Panc1 (cell line): ENCODE data around the gene EFNA5. TPM values are rescaled to one million over a fixed set of nuclear protein-coding genes. Genes with fewer than 3 reads are reported as not detected.

Experiments
- ATAC-seq: fragments of 200-7000 bp; cut with Tn5 transposase; 2 replicates; pipeline ENCODE4 v1.9.1; 2020; ENCODE audit warnings: mild to moderate bottlenecking, moderate library complexity
- BruUV-seq: library from RNA; stranded (reverse); fragments of 400-500 nt; replicated peaks from 2 replicates; lab custom pipeline; 2021; lab: Mats Ljungman, UMichigan
- CTCF ChIA-PET: fragments of 300-600 bp; sonication (Branson Sonifier 250); formaldehyde crosslinking; loops from one replicate; lab custom pipeline; 2022; ENCODE audit warnings: antibody characterized with exemption; lab: Charles Lee
- POLR2A ChIA-PET: fragments of 300-600 bp; sonication (Branson Sonifier 250); formaldehyde crosslinking; loops from one replicate; lab custom pipeline; 2022; ENCODE audit warnings: antibody characterized with exemption; lab: Charles Lee
- DNase-seq: peaks from one replicate; pipeline ENCODE4 v3.0.0-alpha.2; 2010; ENCODE audit warnings: low read depth, low spot score
- H3K27ac ChIP-seq: 2 replicates; pipeline ENCODE4 v1.5.1; 2011; ENCODE audit warnings: mild to moderate bottlenecking, low read length, inconsistent platforms
- H3K27me3 ChIP-seq: fragments of 200-500 bp; sonication (Bioruptor generic); 2 replicates; pipeline ENCODE4 v1.6.0; 2014; ENCODE audit warnings: low read length, inconsistent platforms; ENCODE audit not compliant: control insufficient read depth, insufficient read depth
- H3K36me3 ChIP-seq: fragments of 200-500 bp; sonication (Bioruptor generic); 2 replicates; pipeline ENCODE4 v1.5.1; 2014; ENCODE audit warnings: inconsistent platforms, mild to moderate bottlenecking, low read length, moderate library complexity; ENCODE audit not compliant: control insufficient read depth, insufficient read depth
- H3K4me1 ChIP-seq: 2 replicates; pipeline ENCODE4 v1.5.1; 2011; ENCODE audit warnings: inconsistent platforms, mild to moderate bottlenecking, low read length, moderate library complexity; ENCODE audit not compliant: control insufficient read depth, insufficient read depth
- H3K4me3 ChIP-seq, 2 experiments: 2 replicates each; pipeline ENCODE4 v1.5.1; 2011 to 2012; ENCODE audit warnings: low read depth in 2 of 2, low read length in 2 of 2, mild to moderate bottlenecking in 2 of 2, inconsistent platforms in 1 of 2, moderate library complexity in 1 of 2
- H3K9me3 ChIP-seq: fragments of 200-500 bp; sonication (Bioruptor generic); 2 replicates; pipeline ENCODE4 v1.5.1; 2014; ENCODE audit warnings: low read depth, mild to moderate bottlenecking, inconsistent platforms, low read length, moderate library complexity; ENCODE audit not compliant: control insufficient read depth, insufficient read depth
- POLR2AphosphoS5 ChIP-seq: IDR thresholded peaks from 2 replicates; pipeline ENCODE4 v1.6.1; 2012; ENCODE audit warnings: mild to moderate bottlenecking, low read depth, low read length, moderate library complexity
- SIN3A ChIP-seq: IDR thresholded peaks from 2 replicates; pipeline ENCODE4 v1.6.1; 2012; ENCODE audit warnings: low read depth, mild to moderate bottlenecking, low read length, moderate library complexity, borderline replicate concordance; ENCODE audit not compliant: insufficient read depth
- TCF7L2 ChIP-seq: IDR thresholded peaks from 2 replicates; pipeline ENCODE4 v1.6.1; 2011; ENCODE audit warnings: mild to moderate bottlenecking, low read depth, low read length, inconsistent platforms
- in situ Hi-C: cut with HindIII; loops from 2 replicates; pipeline ENCODE4 v1.10.0; 2016; ENCODE audit warnings: low sequenced_read_pairs, low pct_unique_long_range_greater_than_20kb
- intact Hi-C: fragments of 100-400 bp; cut with micrococcal nuclease; formaldehyde crosslinking; loops from one replicate; pipeline ENCODE4 v1.10.0; 2022; ENCODE audit not compliant: unreplicated experiment
- total RNA-seq: library from RNA; stranded (reverse); gene quantifications from one replicate; pipeline ENCODE4 v1.2.1, GENCODE V29; 2021; ENCODE audit not compliant: unreplicated experiment
- TF ChIP-seq, protein P1 (sequence below), 2 experiments: IDR thresholded peaks; 2 replicates each; pipeline ENCODE4 v1.6.1; 2011 to 2012; ENCODE audit warnings: low read depth in 2 of 2, control low read depth in 1 of 2, low read length in 1 of 2, mild to moderate bottlenecking in 1 of 2, moderate library complexity in 1 of 2; ENCODE audit not compliant: insufficient read depth in 1 of 2
- TF ChIP-seq, protein P2 (sequence below): fragments of 450-650 bp; IDR thresholded peaks from 2 replicates; pipeline ENCODE4 v1.5.1; 2017; ENCODE audit warnings: mild to moderate bottlenecking

The EFNA5 gene
- total RNA-seq, 1 experiment from 2014 or later, result 30.5 TPM

DNA sequence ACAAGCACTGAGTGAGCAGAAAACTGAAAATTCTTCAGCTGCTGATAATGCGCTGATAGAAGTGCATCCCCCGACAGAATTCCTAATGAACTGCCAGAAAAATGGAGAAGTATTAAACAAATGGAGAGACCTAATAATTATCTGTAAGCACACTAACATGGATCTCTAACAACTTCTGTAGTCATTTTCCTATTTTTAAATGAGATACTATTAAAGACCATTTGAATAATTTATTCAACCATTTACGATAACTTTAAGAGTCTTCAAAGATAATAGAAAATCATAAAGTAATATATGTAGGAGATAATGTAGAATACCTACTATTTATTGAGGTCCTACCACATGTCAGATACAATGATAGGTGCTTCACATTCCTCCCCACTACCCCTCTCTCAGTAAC, 72.9 kb downstream of the EFNA5 start:
- no peak for TF ChIP-seq SIN3A
- no peak for TF ChIP-seq TCF7L2
- TF ChIP-seq, protein P1, sequence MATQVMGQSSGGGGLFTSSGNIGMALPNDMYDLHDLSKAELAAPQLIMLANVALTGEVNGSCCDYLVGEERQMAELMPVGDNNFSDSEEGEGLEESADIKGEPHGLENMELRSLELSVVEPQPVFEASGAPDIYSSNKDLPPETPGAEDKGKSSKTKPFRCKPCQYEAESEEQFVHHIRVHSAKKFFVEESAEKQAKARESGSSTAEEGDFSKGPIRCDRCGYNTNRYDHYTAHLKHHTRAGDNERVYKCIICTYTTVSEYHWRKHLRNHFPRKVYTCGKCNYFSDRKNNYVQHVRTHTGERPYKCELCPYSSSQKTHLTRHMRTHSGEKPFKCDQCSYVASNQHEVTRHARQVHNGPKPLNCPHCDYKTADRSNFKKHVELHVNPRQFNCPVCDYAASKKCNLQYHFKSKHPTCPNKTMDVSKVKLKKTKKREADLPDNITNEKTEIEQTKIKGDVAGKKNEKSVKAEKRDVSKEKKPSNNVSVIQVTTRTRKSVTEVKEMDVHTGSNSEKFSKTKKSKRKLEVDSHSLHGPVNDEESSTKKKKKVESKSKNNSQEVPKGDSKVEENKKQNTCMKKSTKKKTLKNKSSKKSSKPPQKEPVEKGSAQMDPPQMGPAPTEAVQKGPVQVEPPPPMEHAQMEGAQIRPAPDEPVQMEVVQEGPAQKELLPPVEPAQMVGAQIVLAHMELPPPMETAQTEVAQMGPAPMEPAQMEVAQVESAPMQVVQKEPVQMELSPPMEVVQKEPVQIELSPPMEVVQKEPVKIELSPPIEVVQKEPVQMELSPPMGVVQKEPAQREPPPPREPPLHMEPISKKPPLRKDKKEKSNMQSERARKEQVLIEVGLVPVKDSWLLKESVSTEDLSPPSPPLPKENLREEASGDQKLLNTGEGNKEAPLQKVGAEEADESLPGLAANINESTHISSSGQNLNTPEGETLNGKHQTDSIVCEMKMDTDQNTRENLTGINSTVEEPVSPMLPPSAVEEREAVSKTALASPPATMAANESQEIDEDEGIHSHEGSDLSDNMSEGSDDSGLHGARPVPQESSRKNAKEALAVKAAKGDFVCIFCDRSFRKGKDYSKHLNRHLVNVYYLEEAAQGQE (IDR thresholded peaks at IDR 0.05; ENCODE audit: insufficient read depth in 1 of 2, low read depth in 2 of 2, low read length in 1 of 2), result no peak
- TF ChIP-seq POLR2AphosphoS5, result no peak
- TF ChIP-seq, protein P2, sequence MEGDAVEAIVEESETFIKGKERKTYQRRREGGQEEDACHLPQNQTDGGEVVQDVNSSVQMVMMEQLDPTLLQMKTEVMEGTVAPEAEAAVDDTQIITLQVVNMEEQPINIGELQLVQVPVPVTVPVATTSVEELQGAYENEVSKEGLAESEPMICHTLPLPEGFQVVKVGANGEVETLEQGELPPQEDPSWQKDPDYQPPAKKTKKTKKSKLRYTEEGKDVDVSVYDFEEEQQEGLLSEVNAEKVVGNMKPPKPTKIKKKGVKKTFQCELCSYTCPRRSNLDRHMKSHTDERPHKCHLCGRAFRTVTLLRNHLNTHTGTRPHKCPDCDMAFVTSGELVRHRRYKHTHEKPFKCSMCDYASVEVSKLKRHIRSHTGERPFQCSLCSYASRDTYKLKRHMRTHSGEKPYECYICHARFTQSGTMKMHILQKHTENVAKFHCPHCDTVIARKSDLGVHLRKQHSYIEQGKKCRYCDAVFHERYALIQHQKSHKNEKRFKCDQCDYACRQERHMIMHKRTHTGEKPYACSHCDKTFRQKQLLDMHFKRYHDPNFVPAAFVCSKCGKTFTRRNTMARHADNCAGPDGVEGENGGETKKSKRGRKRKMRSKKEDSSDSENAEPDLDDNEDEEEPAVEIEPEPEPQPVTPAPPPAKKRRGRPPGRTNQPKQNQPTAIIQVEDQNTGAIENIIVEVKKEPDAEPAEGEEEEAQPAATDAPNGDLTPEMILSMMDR, result no peak
- no peaks in the 10 kb centered on the region for H3K36me3 ChIP-seq
- no peaks in the 10 kb centered on the region for H3K9me3 ChIP-seq
- ChIA-PET CTCF (no interaction called here), POLR2A (no interaction called here)
- no TSS peak for BruUV-seq
- H3K4me1 ChIP-seq, result no peaks in the 10 kb centered on the region; the same call in 1 of the 2 replicates
- no peak overlapping the region for H3K27ac ChIP-seq
- ATAC-seq, result no peak
- DNase-seq, result no peak
- in situ Hi-C loops, result no loop called here
- H3K27me3 ChIP-seq, result no peaks in the 10 kb centered on the region
- intact Hi-C loops, result no loop called here
- no peak overlapping the region for H3K4me3 ChIP-seq

DNA sequence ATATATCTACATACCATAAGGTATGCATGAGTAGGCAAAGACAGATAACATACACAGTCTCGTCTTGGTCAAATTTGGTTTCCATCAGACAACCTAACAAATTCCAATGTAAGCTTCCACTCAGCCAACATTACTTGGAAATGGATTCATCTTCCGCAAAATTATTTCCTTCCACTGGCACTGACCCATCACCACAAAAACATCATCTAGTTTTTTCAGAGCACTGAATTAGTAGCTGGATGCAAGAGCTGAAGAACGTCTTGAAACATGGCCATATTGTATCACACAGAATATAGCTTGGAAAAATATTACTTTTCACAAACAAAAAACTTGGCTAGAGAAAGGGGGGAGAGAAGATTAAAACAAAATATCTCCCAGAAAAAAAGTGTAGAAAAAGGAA, 73.5 kb downstream of the EFNA5 start:
- H3K4me1 ChIP-seq, result no peaks in the 10 kb centered on the region; the same call in 1 of the 2 replicates
- intact Hi-C loops, result no loop called here

More for the DNA sequence above, 73.5 kb downstream of the EFNA5 start:
- no peak overlapping the region for H3K4me3 ChIP-seq
- DNase-seq (no peak), ATAC-seq (no peak)
- no peaks in the 10 kb centered on the region for H3K9me3 ChIP-seq
- H3K27me3 ChIP-seq, result no peaks in the 10 kb centered on the region
- BruUV-seq, result no TSS peak
- in situ Hi-C loops, result no loop called here
- no peak for TF ChIP-seq SIN3A
- no peak for TF ChIP-seq POLR2AphosphoS5
- no peak for TF ChIP-seq TCF7L2
- TF ChIP-seq, protein P2, result no peak
- TF ChIP-seq, protein P1 (IDR thresholded peaks at IDR 0.05; ENCODE audit: insufficient read depth in 1 of 2, low read depth in 2 of 2, low read length in 1 of 2), result no peak
- no peak overlapping the region for H3K27ac ChIP-seq
- ChIA-PET CTCF (no interaction called here), POLR2A (interaction anchor here (0.5 kb wide), 1 partner anchor 75 kb away, joined by 11 read pairs; no protein-coding TSS in a partner anchor)
- no peaks in the 10 kb centered on the region for H3K36me3 ChIP-seq
